Natural killer cell (primary cell): ENCODE measurements around the gene SLC5A10. TPM values are rescaled to one million over a fixed set of nuclear protein-coding genes. Genes with fewer than 3 reads are reported as not detected.

ENCODE experiments used
- ATAC-seq, 3 donors: fragments of 150-1000 bp in 2 of 3; fragments of 200-7000 bp in 1 of 3; cut with Tn5 transposase; 1 replicate in 1 of 3; 2 replicates in 2 of 3; pipeline ENCODE4 v1.10.0; 2021; ENCODE audit warnings: mild to moderate bottlenecking in 2 of 3, moderate library complexity in 2 of 3
- DNase-seq, 2 donors: peaks; one replicate each; pipeline versions ENCODE4 v3.0.0 to v3.0.0-alpha.2; 2013 to 2021; ENCODE audit warnings: mixed read lengths in 1 of 2
- H3K27ac ChIP-seq: one replicate; pipeline ENCODE4 v1.5.1; 2013; ENCODE audit warnings: mild to moderate bottlenecking, low read length
- H3K27me3 ChIP-seq: one replicate; pipeline ENCODE4 v1.6.1; 2013; ENCODE audit warnings: low read length; ENCODE audit not compliant: control insufficient read depth, insufficient read depth
- H3K36me3 ChIP-seq: one replicate; pipeline ENCODE4 v1.6.1; 2013; ENCODE audit warnings: low read length; ENCODE audit not compliant: control insufficient read depth, insufficient read depth
- H3K4me1 ChIP-seq: one replicate; pipeline ENCODE4 v1.6.1; 2013; ENCODE audit warnings: low read length; ENCODE audit not compliant: control insufficient read depth, insufficient read depth
- H3K4me3 ChIP-seq: one replicate; pipeline ENCODE4 v1.5.1; 2013; ENCODE audit warnings: low read length
- H3K9me3 ChIP-seq: one replicate; pipeline ENCODE4 v1.6.1; 2013; ENCODE audit warnings: low read length; ENCODE audit not compliant: control insufficient read depth, insufficient read depth
- H3K27ac Mint-ChIP-seq, 2 donors: one replicate each; pipeline ENCODE4 v1.8.0; 2022; ENCODE audit warnings: mild to moderate bottlenecking in 2 of 2, mixed read lengths in 2 of 2, moderate library complexity in 1 of 2
- H3K27me3 Mint-ChIP-seq, 2 donors: one replicate each; pipeline ENCODE4 v1.8.0; 2022; ENCODE audit warnings: low read depth in 2 of 2, mixed read lengths in 2 of 2
- H3K36me3 Mint-ChIP-seq: one replicate; pipeline ENCODE4 v1.8.0; 2022; ENCODE audit warnings: mixed read lengths
- H3K4me1 Mint-ChIP-seq, 2 donors: one replicate each; pipeline ENCODE4 v1.8.0; 2022; ENCODE audit warnings: mixed read lengths in 2 of 2
- H3K4me3 Mint-ChIP-seq: one replicate; pipeline ENCODE4 v1.8.0; 2022; ENCODE audit warnings: mild to moderate bottlenecking, moderate library complexity, mixed read lengths
- H3K9me3 Mint-ChIP-seq, 2 donors: one replicate each; pipeline ENCODE4 v1.8.0; 2022; ENCODE audit warnings: mixed read lengths in 2 of 2
- WGBS: methylation state at CpG from one replicate; pipeline ENCODE4 v1.1.7; 2013; ENCODE audit warnings: missing lambda C conversion rate; ENCODE audit not compliant: insufficient coverage; 5-methylcytosine and 5-hydroxymethylcytosine counted together
- intact Hi-C: fragments of 100-400 bp; cut with micrococcal nuclease; formaldehyde crosslinking; loops from one replicate; pipeline ENCODE4 v1.14.2; 2022
- total RNA-seq, 4 donors: library from RNA; stranded (reverse); fragments of 120-200 nt in 1 of 4; gene quantifications; one replicate each; pipeline versions ENCODE4 v1.2.3 to v1.2.4, GENCODE V29; 2013 to 2022
- TF ChIP-seq, protein P1 (sequence below): fragments of 200-600 bp; IDR thresholded peaks from one replicate; pipeline ENCODE4 v1.8.0; 2022; ENCODE audit warnings: antibody characterized with exemption

Gene SLC5A10
- total RNA-seq, 3 donors from 2014 or later (not counting 1 experiment from before 2014, with no cell fraction given): 0.28 TPM; not detected in 2

GRCh38 chr17:18981642-18982424 is 29.9 kb downstream of the SLC5A10 start:
- Histone ChIP-seq H3K4me1 (peaks cover 10% of the 10 kb centered on the region), H3K27me3 (no peaks in the 10 kb centered on the region), H3K4me3 (no peak overlapping the region), H3K36me3 (peaks cover 4% of the 10 kb centered on the region), H3K9me3 (no peaks in the 10 kb centered on the region), H3K27ac (no peak overlapping the region)
- 91% methylated on average over 30 of the region's 30 CpGs for WGBS
- Mint-ChIP-seq H3K27ac (no peak overlapping the region), H3K27me3 (no peaks in the 10 kb centered on the region), H3K9me3 (no peaks in the 10 kb centered on the region), H3K4me1 (no peaks in the 10 kb centered on the region), H3K36me3 (no peaks in the 10 kb centered on the region), H3K4me3 (no peak overlapping the region)
- TF ChIP-seq, protein P1, sequence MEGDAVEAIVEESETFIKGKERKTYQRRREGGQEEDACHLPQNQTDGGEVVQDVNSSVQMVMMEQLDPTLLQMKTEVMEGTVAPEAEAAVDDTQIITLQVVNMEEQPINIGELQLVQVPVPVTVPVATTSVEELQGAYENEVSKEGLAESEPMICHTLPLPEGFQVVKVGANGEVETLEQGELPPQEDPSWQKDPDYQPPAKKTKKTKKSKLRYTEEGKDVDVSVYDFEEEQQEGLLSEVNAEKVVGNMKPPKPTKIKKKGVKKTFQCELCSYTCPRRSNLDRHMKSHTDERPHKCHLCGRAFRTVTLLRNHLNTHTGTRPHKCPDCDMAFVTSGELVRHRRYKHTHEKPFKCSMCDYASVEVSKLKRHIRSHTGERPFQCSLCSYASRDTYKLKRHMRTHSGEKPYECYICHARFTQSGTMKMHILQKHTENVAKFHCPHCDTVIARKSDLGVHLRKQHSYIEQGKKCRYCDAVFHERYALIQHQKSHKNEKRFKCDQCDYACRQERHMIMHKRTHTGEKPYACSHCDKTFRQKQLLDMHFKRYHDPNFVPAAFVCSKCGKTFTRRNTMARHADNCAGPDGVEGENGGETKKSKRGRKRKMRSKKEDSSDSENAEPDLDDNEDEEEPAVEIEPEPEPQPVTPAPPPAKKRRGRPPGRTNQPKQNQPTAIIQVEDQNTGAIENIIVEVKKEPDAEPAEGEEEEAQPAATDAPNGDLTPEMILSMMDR: no peak
- ATAC-seq (no peak), DNase-seq (no peak)
- intact Hi-C loops: no loop called here

DNA sequence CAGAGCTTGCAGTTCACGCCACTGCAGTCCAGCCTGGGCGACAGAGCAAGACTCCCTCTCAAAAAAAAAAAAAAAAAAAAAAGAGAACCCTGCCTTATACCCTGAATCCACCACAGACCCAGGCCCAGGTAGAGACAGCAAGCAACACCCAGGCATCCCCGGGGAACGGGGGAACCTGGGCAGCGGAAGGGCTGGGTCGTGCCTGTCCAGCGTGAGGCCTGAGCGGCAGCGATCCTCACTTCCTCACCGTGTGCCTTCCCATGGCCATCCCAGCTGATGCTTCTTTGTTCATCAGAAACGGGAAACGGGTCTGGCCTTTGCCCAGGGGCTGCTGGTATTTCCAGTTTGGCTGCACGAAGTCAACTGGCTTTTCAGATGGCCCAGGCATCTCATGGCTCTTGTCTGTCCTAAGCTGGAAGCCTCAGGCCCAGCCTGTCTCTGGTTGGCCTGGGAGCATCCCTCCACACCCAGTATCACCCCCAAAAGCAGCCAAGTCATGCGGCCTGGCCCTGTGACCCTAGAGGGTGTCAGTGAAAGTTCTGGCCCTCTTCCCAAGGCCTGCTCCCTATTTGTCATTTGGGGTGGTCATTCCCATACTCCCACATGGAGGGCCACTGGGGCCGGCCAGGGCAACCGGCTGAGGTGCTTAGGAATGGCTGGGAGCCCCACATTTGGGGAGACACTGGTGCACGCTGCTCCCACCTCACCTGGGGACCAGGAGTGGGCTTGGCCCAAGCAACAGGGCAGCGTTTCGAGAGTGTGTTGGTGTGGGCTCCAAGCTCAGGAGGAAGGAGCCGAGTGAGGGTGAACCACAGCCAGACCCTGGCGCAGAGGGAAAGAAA is 32.5 kb downstream of the SLC5A10 start:
- Histone ChIP-seq H3K27ac (no peak overlapping the region), H3K4me1 (peaks cover 24% of the 10 kb centered on the region), H3K4me3 (no peak overlapping the region), H3K36me3 (no peaks in the 10 kb centered on the region), H3K9me3 (no peaks in the 10 kb centered on the region), H3K27me3 (no peaks in the 10 kb centered on the region)
- ATAC-seq (no peak), DNase-seq (no peak)
- intact Hi-C loops: no loop called here
- Mint-ChIP-seq H3K4me3 (no peak overlapping the region), H3K36me3 (no peaks in the 10 kb centered on the region), H3K4me1 (peaks cover 0 to 4% of the 10 kb centered on the region in 2 donors), H3K27ac (no peak overlapping the region), H3K27me3 (no peaks in the 10 kb centered on the region), H3K9me3 (no peaks in the 10 kb centered on the region)
- TF ChIP-seq, protein P1: no peak
- WGBS: 97% methylated on average over 21 of the region's 21 CpGs

- WGBS: 92% methylated on average over 9 of the region's 9 CpGs
- no peaks in the 10 kb centered on the region for H3K9me3 Mint-ChIP-seq
- no peak overlapping the region for H3K27ac Mint-ChIP-seq
- no peaks in the 10 kb centered on the region for H3K27me3 Mint-ChIP-seq
- no peak for ATAC-seq
- H3K27me3 ChIP-seq: no peaks in the 10 kb centered on the region
- H3K4me1 ChIP-seq: peaks cover 24% of the 10 kb centered on the region
- H3K27ac ChIP-seq: no peak overlapping the region
- no peak overlapping the region for H3K4me3 ChIP-seq
- peaks cover 0 to 4% of the 10 kb centered on the region in 2 donors for H3K4me1 Mint-ChIP-seq
- intact Hi-C loops: no loop called here
- TF ChIP-seq, protein P1: no peak
- H3K4me3 Mint-ChIP-seq: no peak overlapping the region
- no peaks in the 10 kb centered on the region for H3K36me3 Mint-ChIP-seq
- DNase-seq: no peak
- H3K36me3 ChIP-seq: no peaks in the 10 kb centered on the region
- H3K9me3 ChIP-seq: no peaks in the 10 kb centered on the region
Observed at GRCh38 chr17:18985475-18985874, 33.5 kb downstream of the SLC5A10 start.
